Activated naive CD4-positive, alpha-beta T cell treated with Interleukin-2 at 50 U/mL for 16 hours (primary cell): ENCODE results near the gene METTL26.

Experiments used
- DNase-seq: peaks from one replicate; pipeline ENCODE4 v3.0.0-alpha.2; 2020

METTL26 gene

DNA sequence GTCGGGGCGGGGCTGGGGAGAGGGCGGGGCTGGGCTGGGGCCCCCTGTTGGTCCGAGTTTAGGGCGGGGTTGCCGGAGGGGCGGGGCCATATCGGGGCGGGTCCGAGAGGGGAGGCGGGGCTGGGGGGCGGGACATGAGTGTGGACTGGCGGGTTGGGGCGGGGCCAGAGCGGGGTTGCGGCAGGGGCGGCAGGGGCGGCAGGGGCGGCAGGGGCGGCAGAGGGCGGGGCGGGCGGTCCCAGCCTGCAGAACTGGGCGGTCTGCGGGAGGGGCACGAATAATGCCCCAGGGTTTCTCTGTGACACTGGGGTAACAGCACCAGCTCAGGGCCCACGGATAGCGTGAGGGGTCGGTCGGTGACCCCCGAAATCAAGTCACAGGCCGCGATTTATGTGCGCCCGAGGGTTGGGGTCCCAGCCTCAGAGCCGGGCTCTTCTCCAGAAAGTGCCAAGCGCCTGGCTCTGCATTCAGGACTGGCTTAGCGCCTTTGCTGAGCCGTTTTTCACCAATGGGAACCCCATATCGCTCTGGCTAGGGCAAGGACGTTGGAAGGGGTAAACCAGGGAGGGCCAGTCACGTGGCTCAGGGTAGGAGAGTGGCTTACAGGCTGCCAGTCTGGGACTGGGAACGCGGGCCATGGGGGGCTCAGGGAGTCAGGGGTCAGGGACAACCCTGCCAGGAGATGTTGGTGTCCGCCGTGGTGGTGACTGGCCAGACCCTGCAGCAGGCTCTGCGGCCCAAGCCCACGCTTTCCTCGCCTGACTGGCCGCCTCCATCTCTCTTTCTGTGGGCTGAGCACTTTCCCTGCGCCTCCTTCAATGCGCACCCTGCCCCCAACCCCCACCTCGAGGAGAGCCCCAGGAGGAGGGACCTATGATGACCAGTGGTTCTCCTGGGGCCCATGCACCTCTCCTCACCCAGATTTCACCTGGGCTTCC is 1.2 kb upstream of the METTL26 start:
- DNase-seq: peak; percentile 81

DNA sequence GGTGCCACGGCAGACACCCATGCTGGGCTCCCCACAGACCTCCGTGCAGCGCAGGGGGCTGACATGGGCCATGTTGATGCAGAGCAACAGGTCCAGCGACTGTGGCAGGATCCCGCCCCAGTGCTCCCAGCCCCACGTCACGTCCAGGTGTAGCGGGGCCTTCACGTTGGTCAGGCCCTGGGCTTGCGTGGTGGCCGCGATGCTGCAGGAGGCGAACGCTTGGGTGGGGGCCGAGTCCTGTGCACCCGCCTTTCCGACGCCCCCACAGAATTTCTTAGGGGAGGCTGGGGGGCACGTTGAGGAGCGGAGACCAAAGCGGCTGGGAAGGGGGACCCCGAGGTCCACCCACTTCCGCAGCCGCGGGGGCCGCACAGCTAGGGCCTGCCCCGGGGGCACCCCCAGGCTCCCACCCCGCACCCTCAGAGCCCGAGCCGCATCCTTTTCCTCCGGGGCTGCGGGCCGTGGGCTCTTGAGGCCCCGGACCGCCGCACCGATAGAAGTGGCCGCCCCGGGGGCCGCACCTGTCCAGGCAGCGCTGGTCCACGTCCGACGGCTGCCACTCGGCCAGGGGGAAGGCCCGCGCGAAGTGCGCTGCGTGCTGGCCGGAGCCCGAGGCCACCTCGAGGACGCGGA is 416 bp downstream of the METTL26 start:
- DNase-seq: peak; percentile 8

- no peak for DNase-seq
Measured at GRCh38 chr16:634996-635395, 1.1 kb downstream of the METTL26 start.

- DNase-seq: no peak
Measured at GRCh38 chr16:634051-634670, 1.9 kb downstream of the METTL26 start.

DNA sequence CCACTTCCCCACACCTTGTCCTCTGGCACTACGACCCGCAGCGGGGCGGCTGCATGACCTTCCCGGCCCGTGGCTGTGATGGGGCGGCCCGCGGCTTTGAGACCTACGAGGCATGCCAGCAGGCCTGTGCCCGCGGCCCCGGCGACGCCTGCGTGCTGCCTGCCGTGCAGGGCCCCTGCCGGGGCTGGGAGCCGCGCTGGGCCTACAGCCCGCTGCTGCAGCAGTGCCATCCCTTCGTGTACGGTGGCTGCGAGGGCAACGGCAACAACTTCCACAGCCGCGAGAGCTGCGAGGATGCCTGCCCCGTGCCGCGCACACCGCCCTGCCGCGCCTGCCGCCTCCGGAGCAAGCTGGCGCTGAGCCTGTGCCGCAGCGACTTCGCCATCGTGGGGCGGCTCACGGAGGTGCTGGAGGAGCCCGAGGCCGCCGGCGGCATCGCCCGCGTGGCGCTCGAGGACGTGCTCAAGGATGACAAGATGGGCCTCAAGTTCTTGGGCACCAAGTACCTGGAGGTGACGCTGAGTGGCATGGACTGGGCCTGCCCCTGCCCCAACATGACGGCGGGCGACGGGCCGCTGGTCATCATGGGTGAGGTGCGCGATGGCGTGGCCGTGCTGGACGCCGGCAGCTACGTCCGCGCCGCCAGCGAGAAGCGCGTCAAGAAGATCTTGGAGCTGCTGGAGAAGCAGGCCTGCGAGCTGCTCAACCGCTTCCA is 2.6 kb downstream of the METTL26 start:
- no peak for DNase-seq

GRCh38 chr16:632486-633335 is 3.4 kb downstream of the METTL26 start:
- DNase-seq: no peak

DNA sequence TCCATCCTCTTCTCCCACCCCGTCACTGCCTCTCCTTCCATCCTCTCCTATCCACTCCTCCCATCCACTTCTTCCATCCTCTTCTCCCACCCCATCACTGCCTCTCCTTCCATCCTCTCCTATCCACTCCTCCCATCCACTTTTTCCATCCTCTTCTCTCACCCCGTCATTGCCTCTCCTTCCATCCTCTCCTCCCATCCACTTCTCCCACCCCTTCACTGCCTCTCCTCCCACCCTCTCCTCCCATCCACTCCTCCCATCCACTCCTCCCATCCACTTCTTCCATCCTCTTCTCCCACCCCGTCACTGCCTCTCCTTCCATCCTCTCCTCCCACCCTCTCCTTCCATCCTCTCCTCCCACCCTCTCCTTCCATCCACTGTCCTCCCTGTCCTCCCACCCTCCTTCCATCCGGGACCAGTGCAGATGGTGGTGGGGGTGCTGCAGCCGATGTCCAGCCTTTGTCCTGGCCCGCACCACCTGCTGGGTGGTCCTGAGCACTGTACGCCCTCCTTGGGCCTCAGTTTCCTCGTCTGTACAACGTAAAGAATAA is 4.2 kb downstream of the METTL26 start:
- no peak for DNase-seq

- no peak for DNase-seq
Measured at GRCh38 chr16:630815-631405, 5.2 kb downstream of the METTL26 start, which contains the start of gene WFIKKN1. WFIKKN1 (plus strand) TSS chr16:630985; CDS start chr16:631254, 269 bp downstream.

DNA sequence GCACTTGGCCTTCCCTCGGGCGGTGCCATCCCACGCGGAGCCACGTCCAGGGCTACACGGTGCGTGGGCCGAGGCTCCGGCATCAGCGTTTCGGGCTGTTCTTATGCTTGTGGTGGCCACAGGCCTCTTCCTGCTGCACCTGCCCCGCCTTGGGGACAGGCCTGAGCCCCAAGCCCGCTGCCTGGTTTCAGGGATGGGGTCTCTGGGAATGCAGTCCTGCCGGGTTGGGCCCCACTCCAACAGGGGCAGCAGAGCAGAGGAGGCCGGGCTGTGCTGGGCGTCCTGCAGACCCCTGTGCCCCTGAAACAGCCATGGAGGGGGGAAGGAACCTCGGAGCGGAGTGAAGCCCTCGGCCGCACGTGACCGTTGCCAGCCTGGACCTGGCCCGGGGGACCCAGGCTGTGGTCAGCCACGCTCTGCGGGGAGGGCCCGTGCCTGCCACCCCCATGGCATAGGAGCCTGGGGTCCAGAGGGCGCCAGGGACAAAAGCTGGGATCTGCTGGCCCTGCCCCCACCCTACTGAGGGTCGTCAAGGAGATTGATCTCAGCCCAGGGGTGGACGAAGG is 5.8 kb downstream of the METTL26 start:
- DNase-seq: no peak

DNA sequence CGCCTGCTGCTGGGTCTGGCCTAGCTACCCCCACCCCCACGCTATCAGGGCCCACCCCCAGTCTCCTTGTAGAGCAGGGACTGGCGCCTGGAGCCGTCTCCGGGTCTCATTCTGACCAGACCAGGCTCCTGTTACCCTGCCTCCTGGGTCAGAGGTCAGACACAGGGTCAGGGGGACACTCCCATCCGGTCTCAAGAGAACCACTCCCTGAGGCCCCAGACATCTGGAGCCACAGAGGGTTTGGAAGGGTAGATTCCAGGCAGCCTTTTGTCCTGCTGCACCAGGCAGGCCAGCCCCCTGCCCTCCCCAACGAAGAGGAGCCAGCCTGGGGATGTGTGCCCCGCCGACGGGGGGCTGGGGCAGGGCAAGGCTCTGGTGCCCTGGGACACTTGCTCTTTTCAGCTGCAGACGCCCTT is 6.3 kb downstream of the METTL26 start:
- no peak for DNase-seq

DNA sequence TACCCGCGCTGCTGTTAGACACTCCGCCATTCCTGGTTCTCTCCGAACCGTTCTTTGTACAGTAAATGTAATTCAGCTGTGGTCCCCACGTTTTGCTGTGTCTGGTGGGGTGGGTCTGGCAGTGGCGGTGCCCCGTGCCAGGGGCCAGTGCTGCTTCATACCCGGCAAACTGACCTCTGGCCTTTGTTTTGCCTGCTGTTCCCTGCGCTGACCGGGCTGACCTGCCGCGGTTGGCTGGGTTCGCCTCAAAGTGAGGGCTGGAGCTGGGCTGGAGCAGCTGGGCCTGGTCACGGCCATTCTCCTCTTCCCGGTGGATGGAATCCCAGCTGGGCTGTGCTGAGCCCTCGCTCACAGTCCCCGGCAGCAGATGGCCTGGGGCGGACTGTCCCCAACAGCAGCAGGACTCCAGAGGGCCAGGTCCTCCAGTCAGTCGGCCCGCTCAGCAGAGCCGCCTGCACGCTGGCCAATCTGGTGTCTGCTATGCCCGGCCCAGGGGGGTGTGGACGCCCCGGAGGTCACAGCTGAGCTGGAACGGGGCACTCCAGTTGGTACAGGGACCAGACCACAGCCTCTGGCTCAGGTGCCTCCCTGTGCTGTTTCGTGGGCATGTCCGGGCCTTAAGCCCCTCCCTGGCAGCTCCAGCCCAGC is 6.8 kb downstream of the METTL26 start:
- no peak for DNase-seq

- DNase-seq: no peak
Measured at GRCh38 chr16:628321-629061, 7.6 kb downstream of the METTL26 start.

DNA sequence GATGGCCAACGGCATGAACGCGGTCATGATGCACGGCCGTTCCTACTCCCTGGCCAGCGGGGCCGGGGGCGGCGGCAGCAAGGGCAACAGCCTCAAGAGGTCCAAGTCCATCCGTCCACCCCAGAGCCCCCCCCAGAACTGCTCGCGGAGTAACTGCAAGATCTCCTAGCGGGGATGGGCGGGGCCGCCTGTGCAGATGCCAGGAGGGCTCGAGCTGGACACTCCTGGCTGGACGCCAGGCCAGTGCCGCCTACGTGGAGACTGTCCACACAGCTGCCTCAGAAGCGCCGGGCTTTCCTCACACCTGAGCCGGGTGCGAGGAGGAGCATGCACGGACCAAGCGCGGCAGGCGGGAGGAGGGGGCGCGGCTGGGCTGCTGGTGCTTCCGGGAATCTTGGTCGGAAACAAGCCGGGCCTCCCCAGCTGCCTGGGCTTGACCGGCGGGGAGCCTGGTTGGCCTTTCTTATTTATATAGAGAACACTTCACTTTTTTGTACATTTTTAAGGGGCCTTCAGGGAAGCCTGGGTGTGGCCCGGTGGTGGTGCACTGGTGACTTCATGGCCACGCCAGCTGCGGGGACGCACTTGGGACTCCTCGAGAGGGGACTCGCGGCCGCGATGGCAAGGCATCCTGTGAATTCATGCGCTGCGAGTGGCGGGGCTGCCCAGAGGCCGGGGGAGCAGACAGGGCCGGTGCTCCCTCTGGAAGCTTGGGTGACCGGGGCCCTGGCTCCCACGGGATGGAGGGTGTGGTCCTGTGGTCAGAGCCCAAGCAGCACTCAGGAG is 8.5 kb downstream of the METTL26 start:
- no peak for DNase-seq

DNA sequence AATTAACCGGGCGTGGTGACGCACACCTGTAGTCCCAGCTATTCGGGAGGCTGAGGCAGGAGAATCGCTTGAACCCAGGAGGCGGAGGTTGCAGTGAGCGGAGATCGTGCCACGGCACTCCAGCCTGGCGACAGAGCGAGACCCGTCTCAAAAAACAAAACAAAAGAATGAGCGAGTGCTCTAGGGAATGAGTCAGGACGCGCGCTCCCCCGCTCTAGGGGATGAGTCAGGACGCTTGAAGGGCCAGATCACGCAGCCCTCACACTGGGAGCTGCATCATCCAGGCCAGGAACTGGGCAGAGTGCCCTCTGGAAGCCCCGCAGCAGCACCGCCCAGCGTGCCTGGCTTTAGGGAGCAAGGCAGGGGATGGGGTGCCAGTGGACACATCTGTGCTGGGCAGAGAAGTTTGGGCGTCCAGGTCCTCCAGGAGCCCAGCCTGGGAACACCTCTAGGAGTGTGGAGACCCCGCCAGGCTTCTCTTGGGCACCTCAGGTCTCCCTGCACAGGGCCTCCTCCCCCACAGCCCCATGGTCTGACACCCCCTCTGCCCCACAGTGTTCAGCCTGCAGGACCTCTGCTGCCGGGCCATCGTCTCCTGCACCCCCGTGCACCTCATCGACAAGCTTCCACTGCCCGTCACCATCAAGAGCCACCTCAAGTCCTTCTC is 9.2 kb downstream of the METTL26 start:
- no peak for DNase-seq

GRCh38 chr16:625977-626765 is 9.9 kb downstream of the METTL26 start:
- no peak for DNase-seq

DNA sequence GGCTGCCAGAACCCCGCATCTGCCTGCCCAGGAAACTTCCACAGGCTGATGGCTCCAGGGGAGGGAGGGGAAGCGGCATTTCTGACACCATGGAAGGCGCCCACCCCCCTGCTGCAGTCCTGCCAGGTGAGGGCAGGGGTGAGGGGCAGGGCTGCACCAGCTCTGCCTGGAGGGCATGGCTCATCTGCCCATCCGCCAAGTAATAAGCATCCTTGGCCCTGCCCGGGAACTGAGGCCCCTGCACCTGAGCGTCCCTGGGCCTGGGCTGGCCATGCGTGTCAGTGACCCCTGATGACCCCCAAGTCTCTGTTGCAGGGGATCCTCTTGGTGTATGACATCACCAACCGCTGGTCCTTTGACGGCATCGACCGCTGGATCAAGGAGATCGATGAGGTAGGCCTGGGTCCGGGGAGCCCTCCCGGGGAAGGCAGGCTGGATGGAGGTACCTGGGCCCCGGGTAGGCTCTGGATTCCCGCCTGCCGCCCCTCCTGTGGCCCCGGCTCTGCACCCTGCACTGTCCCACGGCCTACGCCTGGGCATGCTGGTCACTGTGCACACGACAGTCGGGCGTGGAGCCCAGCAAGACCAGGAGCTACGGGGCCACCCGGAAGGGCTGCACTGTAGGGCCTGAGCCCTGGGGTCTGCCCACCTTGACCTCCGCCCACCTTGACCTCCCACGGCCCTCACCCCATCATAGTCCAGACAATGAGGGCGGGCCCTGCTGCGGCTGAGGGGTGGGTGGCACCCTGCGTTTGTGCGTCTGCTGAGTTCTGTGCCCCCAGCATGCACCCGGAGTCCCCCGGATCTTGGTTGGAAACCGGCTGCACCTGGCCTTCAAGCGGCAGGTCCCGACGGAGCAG is 10.8 kb downstream of the METTL26 start:
- DNase-seq: no peak
